GM12891 (cell line): ENCODE results near the gene MSL1.

Experiments
- DNase-seq: peaks from one replicate; pipeline ENCODE4 v3.0.0; 2011; ENCODE audit warnings: low spot score; ENCODE audit not compliant: insufficient read length
- FAIRE-seq: peaks from 2 replicates; lab custom pipeline; 2011; peaks lifted over from hg19 to GRCh38; lab: Jason Lieb, UNC
- PAX5 ChIP-seq: IDR thresholded peaks from 2 replicates; pipeline ENCODE4 v1.6.1; 2011; ENCODE audit warnings: low read length, moderate library complexity, mild to moderate bottlenecking; ENCODE audit not compliant: insufficient read depth, severe bottlenecking
- POLR2A ChIP-seq: IDR thresholded peaks from 2 replicates; pipeline ENCODE4 v1.6.1; 2011; ENCODE audit warnings: low read depth, low read length, control low read depth
- POLR2AphosphoS5 ChIP-seq: IDR thresholded peaks from 2 replicates; pipeline ENCODE4 v1.6.1; 2011; ENCODE audit warnings: low read depth, low read length, control low read depth
- POU2F2 ChIP-seq: IDR thresholded peaks from 2 replicates; pipeline ENCODE4 v1.6.1; 2011; ENCODE audit warnings: low read depth, mild to moderate bottlenecking, control low read depth, low read length, moderate library complexity
- SPI1 ChIP-seq: IDR thresholded peaks from 2 replicates; pipeline ENCODE4 v1.6.1; 2011; ENCODE audit warnings: low read depth, low read length, control low read depth
- TAF1 ChIP-seq: IDR thresholded peaks from 2 replicates; pipeline ENCODE4 v1.6.1; 2011; ENCODE audit warnings: low read depth, low read length, control low read depth

The MSL1 gene

DNA sequence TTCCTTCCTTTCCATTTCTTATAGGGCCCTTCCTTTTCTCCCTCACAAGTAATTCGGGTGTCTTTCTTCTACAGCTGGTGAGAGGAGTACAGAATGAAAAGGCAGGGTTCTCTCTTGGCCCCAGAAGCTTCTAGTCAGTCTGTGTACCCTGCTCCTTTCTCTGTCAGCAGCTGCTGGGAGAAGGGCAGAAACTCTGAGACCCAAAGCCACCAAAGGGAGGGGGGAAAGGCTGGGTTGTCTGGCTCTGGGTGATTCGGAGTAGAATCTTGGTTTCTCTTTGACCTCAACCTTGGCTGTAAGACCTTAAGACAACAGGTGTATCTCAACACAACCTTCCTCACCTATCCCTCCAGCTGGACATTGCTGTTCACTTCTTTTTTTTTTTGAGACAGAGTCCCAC is 18.1 kb upstream of the MSL1 start:
- no peak for DNase-seq
- TF ChIP-seq POLR2A (no peak), SPI1 (no peak)
- no peak for FAIRE-seq

DNA sequence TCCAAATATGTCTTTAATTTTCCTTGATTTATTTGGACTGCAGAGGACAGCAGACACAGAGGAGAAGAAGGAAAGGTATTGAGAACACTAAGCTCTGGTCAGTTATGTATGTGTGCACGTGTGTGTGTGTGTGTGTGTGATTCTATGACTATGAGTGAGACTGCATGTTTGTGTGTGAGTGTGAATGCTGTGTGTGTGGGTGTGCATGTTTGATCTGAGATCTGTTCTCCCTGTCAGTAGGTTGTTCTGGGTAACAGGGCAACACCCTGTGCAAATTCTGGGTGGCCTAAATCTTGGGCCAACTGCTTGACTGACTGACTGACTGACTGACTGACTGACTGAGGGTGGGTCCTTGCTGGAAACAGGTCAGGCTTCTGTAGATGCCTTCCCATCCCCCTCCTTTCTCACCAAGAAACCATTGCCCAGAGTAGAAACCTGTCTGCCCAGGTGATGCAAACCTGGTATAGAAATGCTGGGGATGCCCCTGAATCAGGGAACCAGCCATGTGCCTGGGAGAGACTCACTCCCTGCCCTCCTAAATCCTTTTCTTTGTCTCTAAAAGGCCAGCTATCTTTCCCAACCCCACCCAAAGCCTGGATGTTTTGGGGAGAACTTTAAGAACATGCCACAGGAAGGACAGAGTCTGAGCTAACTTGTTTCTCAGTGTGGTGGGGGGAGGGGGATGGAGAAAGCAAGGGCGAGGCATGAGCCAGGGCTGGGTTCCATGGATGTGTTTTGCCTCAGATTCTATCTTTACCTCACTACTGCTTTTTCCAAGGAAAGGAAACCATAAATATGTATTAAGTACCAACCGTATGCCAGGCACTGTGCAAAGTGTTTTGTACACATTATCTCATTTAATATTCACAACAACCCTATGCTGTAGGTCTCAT is 16.9 kb upstream of the MSL1 start:
- FAIRE-seq (peak; percentile 83), DNase-seq (no peak)
- TF ChIP-seq TAF1 (no peak), PAX5 (no peak), POLR2AphosphoS5 (no peak), POU2F2 (no peak), POLR2A (no peak), SPI1 (no peak)

DNA sequence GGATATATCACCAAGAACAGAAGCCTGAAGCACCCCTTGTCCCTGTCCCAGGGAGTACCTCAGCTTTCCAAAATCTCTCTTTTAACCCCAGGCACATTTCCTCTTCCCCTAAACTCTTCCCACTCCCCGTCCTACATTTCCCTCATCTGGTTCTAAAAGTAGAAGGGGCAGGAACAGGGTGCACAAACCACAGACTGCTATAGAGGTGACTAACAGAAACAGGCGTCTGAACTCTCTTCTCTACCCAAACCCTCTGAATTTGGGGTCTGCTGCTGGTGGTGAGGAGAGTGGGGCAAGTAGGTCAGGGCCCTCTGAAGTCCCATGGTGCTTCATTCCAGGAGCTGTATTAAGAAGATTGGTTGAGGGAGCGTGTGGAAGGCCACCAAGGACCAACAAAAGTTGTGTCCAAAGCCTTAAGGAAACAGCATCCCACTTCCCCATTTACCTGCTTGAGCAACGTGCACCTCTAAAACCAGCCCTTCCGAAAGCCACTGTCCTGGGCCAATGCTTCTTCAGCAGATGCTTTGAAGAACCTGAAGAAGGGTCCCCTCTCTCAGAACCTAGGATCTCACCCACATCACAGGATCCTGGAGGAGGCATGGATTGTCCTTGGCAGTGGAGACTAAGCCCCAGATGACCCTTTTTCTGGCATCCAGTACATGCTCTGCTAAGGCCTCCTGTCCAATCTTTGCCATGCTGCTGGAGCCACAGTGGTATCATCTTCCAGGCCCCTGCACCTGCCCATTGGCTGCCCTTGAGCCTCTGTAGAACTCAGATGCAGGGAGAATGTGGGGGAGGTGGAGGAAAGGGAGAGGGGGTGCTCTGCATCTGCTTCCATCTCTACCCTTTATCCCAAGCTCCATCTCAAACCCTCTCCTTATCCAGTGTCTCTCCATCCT is 15.7 kb upstream of the MSL1 start:
- TF ChIP-seq TAF1, result no peak
- no peak for TF ChIP-seq POLR2AphosphoS5
- peak; percentile 80 for TF ChIP-seq SPI1
- DNase-seq (no peak), FAIRE-seq (no peak)

DNA sequence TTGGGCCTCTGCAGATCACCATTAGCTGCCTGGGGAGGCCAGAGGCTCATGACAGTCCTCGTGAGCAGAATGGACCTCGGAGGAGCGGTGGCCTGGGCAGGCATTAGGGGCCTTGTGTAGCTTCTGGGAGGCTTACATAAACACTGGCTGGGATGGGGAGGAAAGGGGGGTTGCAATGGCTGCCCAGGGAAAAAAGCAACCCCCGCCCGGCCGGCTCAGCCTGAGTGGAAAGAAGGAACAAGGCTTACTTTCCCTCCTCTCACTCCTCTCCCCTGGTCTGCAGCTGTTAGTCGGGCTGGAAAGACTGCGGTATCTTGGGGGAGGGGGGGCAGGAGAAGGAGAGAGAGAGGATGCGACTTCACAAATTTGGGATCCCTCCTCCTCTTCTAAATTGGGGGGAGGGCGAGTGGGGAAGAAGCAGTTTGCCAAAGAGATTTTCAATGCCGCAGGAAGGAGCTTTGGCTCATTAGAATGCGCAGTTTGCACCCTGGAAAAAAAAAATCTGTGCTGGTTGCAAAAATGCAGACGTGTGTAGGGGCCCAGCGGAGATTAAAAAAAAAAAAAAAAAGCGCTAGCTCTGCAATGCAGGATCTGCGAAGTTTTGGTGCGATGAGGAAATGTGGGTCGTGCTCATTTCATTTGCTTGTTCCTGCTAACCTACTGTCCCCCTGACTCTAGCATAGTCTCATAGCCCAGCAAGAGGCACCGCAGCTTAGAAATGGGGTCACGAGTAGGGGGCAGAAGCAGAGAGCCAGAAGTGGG is 14.8 kb upstream of the MSL1 start:
- DNase-seq, result no peak
- no peak for TF ChIP-seq POU2F2
- TF ChIP-seq PAX5, result no peak
- TF ChIP-seq POLR2A, result no peak
- no peak for TF ChIP-seq SPI1
- TF ChIP-seq POLR2AphosphoS5, result no peak
- TF ChIP-seq TAF1, result no peak
- FAIRE-seq, result no peak

DNA sequence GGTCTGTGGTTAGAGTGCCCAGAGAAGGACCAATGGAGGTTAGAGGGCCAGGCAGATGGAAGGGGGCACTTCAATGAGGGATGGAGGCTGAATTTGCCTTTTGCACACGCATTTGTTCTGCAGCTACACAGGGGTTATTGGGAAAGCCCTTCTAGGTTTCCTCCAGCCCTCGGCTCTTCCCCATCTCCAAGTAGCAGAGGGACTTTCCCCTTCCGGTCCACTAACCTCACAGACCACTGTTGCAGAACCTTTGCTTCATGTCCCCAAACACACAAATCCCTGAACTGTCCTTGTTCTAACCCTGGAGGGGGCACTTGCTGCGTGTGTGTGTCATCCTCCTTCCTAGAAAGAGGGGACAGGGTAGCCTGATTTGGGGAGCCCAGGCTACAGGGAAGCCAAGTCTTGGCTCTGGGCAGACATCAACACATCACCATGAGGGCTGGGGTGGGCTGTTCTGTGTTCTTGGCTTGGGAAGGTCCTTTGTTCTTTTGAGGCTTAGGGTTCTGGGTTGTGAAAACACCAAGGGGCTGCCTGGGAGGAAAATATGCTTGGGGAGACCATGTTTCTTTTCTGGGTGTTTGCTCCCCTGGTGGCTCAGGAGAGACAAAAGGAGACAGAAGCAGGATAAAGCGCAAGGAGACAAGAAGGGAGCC is 14.1 kb upstream of the MSL1 start:
- FAIRE-seq, result peak; percentile 66

DNA sequence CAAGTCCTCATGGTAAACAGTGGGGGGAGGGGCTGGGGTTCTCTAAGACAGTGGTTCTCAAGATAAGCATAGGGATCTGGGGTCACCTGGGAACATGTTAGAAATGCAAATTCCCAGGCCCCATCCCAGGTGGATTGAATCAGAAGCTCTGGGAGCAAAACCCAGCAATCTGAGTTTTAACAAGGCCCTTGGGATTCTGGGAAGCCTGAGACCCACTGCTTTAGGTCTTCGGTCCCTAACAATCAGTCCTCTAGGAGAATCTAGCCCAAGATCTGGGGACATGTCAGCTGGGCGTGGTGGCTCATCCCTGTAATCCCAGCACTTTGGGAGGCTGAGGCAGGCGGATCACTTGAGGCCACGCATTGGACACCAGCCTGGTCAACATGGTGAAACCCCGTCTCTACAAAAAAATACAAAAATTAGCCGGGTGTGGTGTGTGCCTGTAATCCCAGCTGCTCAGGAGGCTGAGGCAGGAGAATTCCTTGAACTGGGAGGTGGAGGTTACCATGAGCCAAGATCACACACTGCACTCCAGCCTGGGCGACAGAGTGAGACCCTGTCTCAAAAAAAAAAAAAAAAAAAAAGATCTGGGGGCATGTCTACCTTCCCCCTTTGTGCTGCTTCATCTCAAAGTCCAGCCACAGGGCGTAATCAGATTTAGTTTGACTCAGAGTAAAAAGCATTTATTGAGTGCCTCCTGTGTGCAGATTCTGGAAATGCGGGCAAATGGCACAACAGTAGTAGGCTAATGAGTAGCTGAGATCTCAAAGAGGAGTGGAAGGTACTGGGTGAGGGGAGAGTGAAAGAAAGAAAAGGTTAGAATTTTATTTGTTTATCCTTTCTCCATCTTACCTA is 12.6 kb upstream of the MSL1 start:
- FAIRE-seq (no peak), DNase-seq (no peak)
- TF ChIP-seq POLR2A (no peak), TAF1 (no peak), SPI1 (no peak), POU2F2 (no peak), POLR2AphosphoS5 (no peak), PAX5 (no peak)

More for the DNA sequence above, 14.1 kb upstream of the MSL1 start:
- DNase-seq, result no peak
- TF ChIP-seq POLR2A (no peak), TAF1 (no peak), SPI1 (0 out of 2 replicates have a peak, but pooled peaks have one; percentile 15), POLR2AphosphoS5 (no peak)

DNA sequence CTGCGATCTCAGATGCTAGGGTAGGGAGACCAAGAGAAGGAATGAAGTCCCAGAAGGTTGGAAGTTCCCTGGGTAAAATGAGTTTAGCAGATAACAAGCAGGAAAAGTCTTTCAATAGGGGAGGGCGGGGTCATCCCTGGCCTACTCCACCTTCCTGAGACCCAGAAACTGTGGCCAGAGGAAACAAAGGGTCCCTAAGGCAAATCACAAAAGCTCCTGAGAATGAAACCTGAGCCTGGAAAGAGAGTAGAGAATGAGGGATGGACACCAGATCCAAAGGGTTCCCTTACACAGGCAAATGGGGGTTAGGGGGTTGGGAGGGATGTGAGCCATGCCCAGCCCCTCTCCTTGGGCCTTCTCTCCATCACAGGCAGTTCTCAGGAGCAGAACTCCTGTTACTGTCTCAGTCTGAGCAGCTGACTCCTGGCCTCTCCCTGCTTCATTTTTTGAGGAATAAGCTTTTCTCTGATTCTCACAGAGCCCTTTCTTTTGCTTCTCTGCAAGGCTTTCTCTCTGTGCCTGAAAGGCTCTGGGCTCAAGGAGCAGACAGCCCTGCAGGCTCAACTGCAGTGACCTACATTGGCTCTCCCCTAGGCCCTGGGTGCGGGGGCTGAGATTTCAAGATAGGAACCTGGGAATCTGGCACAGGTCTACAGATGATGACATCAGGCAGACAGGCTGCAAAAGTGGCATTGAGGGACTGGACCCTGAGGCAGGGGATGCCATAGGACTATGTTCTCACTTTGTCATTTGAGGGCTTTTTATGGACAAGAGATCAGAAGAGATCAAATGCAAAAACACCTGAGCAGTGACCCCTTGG is 11.5 kb upstream of the MSL1 start:
- no peak for FAIRE-seq
- no peak for TF ChIP-seq POLR2AphosphoS5
- TF ChIP-seq PAX5, result no peak
- TF ChIP-seq SPI1, result no peak
- TF ChIP-seq POU2F2, result no peak
- TF ChIP-seq TAF1, result no peak
- TF ChIP-seq POLR2A, result no peak
- no peak for DNase-seq
